ENCODE data around the gene PNKD.
A peak's percentile ranks its signal among the peaks of the same experiment; 100 is the strongest.
"Not testable (repeated sequence)": the region's sequence is repeated elsewhere in the genome, so short reads cannot be mapped to it uniquely, and the experiment has no call there.

PNKD gene

DNA sequence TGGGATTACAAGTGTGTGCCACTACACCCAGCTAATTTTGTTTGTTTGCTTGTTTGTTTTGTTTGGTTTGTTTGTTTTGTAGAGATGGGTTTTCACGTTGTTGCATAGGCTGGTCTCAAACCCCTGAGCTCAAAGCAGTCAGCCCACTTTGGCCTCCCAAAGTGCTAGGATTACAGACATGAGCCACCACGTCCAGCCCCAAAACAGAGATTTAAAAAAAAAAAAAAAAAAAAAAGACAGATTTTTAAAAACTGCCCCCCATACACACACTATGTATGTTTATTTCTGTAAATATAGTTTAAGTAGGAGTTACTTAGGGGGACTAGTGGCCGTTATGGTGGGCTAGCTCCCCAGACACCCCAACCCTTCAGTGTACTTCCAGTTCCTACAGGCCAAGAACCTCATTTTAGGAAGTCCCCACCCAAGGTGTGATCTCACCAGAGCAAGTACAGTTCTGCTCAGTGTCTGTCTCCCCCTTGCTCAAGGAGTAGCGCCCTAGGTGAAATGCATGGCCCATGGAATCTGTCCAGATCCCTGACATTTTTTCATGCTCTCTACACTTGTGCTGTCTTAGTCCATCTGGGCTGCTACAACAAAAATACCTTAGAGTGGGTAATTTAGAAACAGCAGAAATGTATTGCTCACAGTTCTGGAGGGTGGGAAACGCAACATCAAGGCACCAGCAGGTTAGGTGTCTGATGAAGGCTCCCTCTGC lies 23.6 kb downstream of the PNKD start:
- no peak for DNase-seq

DNA sequence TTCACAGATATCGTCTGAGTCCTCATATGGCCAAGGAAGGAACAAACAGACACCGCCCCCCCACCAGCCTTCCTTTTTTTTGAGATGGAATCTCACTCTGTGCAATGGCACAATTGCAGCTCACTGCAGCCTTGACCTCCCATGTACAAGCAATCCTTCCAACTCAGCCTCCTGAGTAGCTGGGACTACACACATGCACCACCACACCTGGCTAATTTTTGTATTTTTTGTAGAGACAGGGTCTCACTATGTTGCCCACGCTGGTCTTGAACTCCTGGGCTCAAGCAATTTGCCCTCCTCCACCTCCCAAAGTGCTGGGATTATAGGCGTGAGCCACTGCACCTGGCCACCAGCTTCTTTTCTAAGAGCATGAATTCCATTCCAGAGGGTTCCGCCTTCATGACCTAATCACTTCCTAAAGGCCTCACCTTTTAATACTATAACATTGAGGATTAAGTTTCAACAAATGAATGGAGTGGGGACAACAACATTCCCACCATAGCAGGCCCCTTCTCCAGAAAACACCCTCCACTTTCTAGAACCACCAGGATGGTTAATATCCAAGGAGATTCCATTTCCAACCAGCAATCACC lies 24.2 kb downstream of the PNKD start:
- no peak for DNase-seq

DNA sequence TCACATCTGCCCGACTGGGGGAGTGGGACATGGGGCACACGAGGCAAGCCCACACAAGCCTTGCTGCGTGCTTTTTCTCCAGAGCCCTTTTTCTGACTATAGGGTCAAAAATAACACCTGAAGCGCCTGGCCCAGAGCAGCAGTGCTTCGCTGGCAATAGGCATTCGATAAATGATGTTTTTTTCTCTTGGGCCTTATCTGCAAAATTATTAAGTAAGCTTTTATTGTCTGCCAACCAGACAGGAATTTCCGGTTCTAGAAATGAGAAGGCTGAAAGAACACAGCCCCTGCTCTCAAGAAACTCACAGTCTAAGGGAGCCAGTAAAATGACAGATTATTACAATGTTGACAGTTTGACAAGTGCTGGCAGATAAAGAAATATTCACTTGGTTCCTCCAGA lies 24.7 kb downstream of the PNKD start:
- DNase-seq, result no peak

DNA sequence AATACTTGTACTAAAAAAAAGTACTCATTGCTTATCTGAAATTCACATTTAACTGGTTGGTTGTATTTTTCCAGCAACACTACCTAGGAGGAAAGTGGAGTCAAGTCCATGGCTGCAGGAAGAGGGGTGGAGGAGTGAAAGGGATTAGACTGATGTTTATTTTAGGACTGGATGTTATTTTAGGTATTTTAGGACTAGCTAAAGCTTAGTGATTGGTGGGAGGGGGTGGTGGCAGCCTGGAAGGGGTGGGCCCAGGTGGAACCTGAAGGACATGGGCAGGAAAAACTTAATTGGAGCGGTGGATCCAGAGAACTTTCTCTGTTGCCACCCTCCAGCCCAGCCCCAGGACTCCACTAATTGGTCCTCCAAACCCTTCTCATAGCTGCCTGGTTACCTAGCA lies 25.9 kb downstream of the PNKD start:
- no peak for DNase-seq

DNA sequence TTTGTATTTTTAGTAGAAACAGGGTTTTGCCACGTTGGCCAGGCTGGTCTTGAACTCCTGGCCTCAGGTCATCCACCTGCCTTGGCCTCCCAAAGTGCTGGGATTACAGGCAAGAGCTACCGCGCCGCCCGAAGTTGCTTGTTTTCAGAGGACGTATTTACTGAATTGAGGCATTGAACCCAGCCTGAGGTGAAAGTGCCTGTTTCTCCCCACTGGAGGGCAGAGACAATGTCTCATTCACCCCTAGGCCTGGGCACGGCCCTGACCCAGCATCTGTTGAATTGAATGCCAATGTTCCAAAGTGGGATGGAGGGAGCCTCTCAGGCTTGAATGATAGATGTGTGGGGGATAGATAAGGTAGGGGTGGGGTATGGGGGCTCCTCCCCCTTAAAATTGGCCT lies 26.5 kb downstream of the PNKD start:
- DNase-seq, result no peak

DNA sequence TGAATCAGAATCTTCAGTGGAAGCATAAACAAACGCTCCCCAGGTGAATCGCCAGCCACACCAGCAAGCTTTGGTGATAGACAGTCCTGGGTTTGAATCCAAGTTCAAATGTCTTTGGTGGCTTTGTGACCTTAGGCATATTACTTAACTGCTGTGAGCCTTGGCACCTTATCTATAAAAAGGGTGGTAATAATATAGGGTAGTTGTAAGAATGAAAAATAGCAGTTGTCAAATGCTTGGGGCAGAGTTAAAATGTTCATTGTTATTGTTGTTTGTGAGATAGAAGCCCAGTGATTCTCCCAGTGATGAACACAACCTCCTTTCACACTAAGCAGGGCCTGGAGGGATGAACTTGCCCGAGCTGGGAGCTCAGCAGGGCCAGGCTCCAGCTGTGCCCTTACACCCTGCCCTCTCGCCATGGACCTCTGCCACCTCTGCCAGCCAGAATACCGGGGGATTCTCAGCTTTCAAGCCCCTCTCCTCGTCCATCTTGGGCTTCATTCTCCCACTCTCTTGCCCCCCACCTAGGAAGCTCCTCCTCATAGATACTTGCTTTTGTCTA lies 28.1 kb downstream of the PNKD start:
- no peak for DNase-seq

DNA sequence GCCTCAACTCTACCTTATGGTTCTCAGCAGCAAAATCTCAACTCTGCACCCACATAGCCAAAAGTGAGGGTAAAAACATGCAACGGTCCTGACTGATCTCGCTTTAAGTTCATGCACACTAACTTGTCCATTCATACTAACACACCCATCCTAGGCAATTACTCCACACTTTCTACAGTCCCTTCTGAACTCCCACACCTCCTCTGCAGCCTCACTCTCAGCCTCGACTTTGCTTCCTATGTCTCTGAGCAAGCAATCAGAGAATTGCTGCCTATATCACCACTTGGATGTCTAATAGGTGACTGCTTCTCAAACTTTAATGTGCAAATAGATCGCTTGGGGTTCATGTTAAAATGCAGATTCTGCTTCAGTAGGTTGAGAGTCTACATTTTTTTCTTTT lies 29.8 kb downstream of the PNKD start:
- DNase-seq, result no peak

DNA sequence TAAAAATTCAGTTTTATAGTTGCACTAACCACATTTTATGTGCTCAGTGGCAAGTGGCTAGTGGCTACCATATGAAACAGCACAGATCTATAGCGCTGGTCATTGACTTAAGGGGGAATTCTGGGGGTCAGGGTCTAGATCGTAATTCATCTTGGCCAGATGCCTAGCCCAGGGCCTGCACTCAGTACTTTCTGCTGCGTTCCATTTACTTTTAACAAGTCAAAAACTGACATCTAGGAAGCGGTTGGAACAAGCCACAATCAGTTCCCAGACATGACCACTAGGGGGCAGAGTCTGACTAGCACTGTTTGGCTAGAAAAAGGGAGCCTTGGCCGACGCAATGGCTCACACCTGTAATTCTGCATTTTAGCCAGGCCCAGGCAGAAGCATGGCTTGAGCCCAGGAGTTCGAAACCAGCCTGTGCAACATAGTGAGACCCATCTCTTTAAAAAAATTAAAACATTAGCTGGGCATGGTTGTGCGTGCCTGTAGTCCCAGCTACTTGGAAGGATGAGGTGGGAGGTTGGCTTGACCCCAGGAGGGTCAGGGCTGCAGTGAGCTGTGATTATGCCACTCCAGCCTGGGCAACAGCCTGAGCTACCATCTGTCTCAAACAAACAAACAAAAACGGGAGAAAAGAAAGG lies 31.0 kb downstream of the PNKD start:
- DNase-seq, result peak; percentile 88

DNA sequence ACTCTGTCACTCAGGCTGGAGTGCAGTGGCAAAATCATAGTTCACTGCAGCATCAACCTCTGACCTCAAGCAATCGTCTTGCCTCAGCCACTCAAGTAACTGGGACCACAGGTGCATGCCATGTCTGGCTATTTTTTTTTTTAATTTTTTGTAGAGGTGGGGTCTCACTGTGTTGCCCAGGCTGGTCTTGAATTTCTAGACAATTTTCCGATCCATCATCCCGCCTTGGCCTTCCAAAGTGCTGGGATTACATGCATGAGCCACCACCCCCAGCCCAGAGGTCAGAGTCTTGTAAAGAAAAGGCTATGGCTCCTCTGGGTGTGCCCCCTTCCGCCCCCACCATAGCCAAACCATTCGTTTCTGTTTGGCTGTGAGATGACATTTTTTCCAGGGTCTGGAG lies 35.1 kb downstream of the PNKD start:
- no peak for DNase-seq

DNA sequence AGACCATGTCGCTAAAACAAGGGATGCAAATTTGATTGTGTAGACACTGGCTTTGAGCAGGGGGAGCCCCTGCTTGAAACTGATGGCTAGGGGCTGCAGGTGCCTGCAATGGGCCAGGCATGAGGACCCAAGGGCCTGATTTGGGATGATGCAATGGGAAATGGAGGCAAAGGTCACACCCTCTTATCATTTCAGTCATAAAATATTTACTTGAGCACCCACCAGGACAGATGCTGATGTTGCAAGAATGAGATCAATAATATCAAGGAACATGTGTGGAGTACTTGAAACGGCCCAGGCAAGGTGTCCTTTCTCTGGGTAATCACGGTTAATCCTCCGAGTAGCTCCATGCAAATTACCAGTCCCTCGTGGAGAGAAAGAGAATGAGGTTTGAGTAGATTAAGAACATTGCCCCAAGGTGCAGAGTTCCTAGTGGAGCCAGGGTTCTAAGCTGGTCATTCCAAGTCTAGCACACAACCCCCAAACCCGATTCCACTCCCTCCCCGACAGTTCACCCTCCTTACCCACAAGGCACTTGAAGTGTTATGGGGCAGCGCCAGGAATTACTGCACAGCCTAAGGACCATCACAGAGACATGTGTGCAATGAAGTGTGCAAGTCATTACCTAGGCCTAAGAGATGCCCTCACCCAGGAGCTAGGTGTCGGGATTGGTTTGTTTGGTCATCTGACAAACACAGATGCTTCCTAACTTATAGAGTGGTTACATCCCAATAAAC lies 36.0 kb downstream of the PNKD start:
- no peak for DNase-seq

DNA sequence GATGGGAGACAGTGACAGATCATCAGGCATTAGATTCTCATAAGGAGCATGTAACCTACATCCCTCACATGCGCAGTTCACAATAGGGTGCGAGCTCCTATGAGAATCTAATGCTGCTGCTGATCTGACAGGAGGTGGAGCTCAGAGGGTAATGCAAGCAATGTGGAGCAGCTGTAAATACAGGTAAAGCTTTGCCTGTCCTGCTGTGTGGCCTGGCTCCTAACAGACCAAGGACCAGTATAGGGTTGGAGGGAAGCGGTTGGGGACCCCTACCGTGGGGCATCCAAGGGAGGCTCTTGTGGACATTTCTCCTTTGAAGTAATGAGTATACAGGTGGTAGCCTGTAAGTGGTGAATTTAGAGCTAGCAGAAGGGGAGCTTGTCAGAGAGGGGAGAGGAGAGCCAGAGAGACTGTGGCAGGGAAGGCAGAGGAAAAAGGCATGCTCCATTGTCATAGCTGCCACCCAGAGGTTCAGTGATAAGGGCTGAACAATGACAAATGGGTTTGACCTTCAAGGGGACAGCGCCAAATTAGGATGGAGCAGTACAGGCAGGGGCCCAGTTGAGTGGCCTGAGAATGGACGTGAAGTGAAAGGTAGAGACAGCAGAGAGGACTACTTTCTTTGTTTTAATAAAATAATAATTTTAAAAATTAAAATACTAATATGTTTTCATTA lies 37.2 kb downstream of the PNKD start:
- no peak for DNase-seq

DNA sequence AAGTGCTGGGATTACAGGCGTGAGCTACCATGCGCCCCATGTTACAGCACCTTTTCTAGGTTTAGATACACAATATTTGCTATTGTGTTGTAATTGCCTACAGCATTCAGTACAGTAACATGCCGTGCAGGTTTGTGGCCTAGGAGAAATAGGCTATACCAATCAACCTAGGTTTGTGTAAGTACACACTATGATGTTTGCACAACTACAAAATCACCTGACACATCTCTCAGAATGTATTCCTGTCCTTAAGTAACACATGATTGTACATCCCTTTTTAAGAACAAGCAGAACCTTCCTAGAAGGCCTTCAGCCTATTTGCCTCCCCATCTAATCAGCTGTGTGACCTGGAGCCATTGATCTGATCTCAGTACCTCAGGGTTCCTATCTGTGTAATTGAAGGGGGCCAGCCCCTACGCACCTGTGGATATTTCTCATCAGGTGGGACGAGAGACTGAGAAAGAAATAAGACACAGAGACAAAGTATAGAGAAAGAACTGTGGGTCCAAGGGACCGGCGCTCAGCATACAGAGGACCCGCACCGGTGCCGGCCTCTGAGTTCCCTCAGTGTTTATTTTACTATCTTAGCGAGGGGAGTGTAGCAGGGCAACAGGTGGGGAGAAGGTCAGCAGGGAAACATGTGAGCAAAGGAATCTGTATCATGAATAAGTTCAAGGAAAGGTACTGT lies 40.7 kb downstream of the PNKD start:
- no peak for DNase-seq

DNA sequence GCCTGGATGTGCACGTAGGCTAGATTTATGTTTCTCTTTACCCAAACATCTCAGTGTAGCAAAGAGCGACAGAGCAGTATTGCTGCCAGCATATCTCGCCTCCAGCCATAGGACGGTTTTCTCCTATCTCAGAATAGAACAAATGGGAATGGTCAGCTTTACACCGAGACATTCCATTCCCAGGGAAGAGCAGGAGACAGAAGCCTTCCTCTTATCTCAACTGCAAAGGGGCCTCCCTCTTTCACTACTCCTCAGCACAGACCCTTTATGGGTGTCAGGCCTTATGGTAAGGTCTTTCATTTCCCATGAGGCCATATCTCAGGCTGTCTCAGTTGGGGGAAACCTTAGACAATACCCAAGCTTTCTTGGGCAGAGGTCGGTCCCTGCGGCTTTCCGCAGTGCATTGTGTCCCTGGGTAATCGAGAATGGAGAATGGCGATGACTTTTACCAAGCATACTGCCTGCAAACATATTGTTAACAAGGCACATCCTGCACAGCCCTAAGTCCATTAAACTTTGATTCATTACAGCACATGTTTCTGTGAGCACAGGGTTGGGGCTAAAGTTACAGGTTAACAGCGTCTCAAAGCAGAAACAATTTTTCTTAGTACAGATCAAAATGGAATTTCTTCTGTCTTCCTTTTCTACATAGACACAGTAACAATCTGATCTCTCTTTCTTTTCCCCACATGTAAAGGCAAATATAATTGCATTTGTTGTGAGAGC lies 41.4 kb downstream of the PNKD start:
- DNase-seq, result not testable (repeated sequence)

DNA sequence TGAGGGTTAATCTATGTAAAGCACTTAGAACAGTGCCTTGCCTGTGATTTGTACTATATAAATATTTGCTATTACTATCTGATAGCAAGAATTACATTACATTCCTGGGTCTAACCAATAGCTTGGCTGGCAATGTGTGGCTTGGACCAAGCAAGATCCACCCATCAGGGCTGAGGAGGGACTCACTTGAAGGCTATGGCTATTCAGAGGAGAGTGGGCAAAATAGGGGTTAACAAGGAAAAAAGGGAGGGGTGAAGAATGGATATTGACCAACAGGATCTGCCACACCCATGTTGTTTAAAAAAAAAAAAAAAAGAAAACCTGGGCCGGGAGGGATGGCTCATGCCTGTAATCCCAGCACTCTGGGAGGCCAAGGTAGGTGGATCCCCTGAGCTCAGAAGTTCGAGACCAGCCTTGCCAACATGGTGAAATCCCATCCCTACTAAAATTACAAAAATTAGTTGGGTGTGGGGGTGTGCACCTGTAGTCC lies 42.0 kb downstream of the PNKD start:
- no peak for DNase-seq

DNA sequence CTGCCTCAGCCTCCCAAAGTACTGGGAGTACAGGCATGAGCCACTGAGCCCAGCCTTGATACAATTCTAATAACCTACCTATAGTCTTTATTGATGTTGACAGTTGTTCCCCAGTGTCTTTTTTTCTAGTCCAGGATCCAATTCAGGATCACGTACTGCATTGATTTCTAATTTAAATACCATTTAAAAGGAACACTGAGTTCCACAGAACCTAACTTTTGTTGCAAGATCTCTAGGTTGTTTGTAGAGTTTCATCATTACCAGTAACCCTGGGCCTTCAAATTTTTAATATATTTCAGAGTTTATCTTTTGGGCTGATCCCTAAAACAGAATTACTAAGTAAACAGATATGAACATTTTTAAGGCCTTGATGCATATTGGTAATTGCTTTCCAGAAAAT lies 43.0 kb downstream of the PNKD start:
- DNase-seq, result no peak

DNA sequence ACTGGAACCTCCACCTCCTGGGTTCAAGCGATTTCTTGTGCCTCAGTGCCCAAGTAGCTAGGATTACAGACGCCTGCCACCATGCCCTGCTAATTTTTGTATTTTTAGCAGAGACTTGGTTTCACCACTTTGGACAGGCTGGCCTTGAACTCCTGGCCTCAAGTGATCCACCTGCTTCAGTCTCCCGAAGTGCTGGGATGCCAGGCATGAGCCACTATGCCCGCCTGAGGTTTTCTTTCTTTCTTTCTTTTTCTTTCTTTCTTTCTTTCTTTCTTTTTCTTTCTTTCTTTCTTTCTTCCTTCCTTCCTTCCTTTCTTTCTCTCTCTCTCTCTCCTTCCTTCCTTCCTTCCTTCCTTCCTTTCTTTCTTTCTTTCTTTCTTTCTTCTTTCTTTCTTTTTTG lies 44.4 kb downstream of the PNKD start:
- not testable (repeated sequence) for DNase-seq

DNA sequence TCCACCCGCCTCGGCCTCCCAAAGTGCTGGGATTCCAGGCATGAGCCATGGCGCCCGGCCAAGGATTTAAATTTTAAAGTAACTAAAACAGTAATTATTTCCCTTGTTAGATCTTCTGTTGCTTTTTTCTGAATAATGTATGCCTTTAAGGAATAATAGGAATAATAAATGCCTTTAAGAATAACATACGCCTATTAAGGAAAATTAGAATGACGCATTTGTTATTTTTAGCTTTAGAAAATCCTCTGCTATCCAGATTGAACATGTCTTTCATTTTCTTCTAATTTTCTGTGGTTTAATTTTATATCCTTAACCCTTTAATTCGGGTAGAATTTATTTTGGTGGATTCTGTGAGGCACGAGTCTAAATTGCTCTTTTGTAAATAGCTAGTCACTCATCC lies 45.1 kb downstream of the PNKD start:
- DNase-seq, result no peak

DNA sequence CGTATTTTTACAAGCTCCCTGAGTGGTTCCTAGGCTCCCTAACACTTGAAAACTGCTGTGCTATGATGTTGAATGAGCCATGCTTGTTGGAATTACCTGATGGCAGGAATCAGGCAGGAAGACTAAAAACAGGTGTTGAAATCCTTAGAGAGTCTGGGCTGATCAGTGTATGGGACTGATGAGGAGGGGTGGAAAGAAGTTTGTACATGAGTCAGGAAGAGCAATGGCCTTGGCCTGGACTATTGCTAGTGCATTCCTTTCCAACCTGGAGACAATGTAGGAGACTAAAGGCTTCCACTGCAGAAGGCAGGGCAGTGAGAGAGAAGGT lies 46.9 kb downstream of the PNKD start:
- DNase-seq, result no peak

DNA sequence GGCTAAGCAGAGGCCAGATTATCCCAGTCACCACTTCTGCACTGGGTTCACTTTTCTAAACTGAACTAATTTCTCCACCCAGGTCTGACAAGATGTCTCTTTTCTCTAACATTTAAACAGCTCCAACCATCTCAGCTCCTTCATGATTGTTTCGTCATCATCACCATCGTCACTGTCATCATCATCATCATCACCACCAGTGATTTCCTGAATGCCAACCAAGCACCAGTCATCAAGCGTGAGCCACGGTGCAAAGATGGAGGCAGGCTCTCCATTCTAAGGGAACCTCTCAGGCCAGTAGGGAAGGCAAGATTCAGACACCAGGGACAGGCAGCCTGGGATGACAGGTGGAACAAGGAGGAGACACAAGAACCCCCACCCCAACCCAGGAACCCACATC lies 47.5 kb downstream of the PNKD start:
- DNase-seq, result no peak

DNA sequence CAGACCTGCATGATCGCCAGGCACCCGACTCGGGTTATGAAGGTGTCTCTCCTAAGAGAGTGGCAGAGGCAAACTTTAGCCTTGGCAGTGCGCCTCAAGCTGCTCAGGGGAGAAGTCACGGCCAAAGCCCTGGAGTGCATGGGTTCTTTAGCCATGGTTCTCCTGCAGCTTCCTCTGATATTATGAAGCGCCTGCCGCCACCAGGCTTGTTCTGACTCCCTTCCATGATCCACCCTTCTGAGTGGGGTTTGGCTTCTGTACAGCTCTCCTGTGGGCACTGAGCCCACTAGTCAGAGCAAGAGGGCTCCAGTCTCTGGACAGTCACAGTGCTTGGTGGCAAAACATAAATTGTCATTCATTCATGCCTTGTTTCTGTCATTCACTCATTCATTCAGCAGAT lies 47.9 kb downstream of the PNKD start:
- DNase-seq, result no peak

DNA sequence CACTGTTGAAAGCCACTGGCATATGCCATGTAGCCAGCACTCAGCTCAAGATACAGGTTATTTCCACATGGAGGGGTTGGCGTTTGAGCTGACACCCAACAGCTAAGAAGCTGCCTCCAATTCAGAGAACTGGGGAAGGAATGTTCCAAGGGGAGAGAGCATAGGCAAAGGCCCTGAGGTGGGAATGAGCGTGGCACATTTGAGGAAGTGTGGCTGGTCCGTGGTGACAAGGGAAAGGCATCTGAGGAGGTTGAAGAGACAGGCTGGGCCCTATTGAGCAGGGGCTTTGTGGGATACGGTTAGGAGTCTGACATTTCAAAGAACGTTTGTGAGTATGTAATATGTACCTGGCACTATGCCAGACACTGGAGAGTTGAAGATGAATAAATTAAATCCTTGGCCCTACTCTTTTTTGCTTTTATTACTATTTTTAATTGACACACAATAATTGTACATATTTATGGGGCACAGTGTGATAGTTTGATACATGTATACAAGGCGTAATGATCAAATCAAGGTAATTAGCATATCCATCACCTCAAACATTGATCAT lies 49.6 kb downstream of the PNKD start:
- DNase-seq, result no peak

Data from activated CD8-positive, alpha-beta memory T cell treated with anti-CD3 and anti-CD28 coated beads, Interleukin-2, amount 50 U/mL, for 4 hours (primary cell).